DOHH2 (cell line): Measurements from ENCODE around the gene CARMIL1.
A peak's percentile ranks its signal among the peaks of the same experiment; 100 is the strongest.
"Not testable (repeated sequence)": the region's sequence is repeated elsewhere in the genome, so short reads cannot be mapped to it uniquely, and the experiment has no call there.

ENCODE experiments used
- H3F3A ChIP-seq: fragments of 200-600 bp; sonication (generic), shearing (Covaris generic); 2 replicates; pipeline ENCODE4 v1.6.0; 2016; ENCODE audit warnings: antibody characterized with exemption, mild to moderate bottlenecking; ENCODE audit not compliant: control insufficient read depth, insufficient read depth
- H3K27ac ChIP-seq: fragments of 200-600 bp; sonication (generic); 2 replicates; pipeline ENCODE4 v1.5.1; 2014; ENCODE audit warnings: low read depth, mild to moderate bottlenecking, low read length, moderate library complexity
- H3K27me3 ChIP-seq: fragments of 200-600 bp; sonication (generic); 2 replicates; pipeline ENCODE4 v1.6.1; 2014; ENCODE audit warnings: mild to moderate bottlenecking, low read length, mixed read lengths; ENCODE audit not compliant: control insufficient read depth
- H3K36me3 ChIP-seq: fragments of 200-600 bp; sonication (generic); 2 replicates; pipeline ENCODE4 v1.6.1; 2014; ENCODE audit warnings: mild to moderate bottlenecking, low read length, moderate library complexity, mixed read lengths; ENCODE audit not compliant: control insufficient read depth
- H3K4me1 ChIP-seq: fragments of 200-600 bp; sonication (generic); 2 replicates; pipeline ENCODE4 v1.6.1; 2014; ENCODE audit warnings: mild to moderate bottlenecking, low read length, mixed read lengths; ENCODE audit not compliant: control insufficient read depth
- H3K4me2 ChIP-seq: fragments of 200-600 bp; sonication (generic); 2 replicates; pipeline ENCODE4 v1.6.0; 2014; ENCODE audit warnings: mild to moderate bottlenecking, low read length, moderate library complexity
- H3K4me3 ChIP-seq: fragments of 200-600 bp; sonication (generic); 2 replicates; pipeline ENCODE4 v1.5.1; 2014; ENCODE audit warnings: mild to moderate bottlenecking, low read length, mixed read lengths
- H3K79me2 ChIP-seq: fragments of 200-600 bp; sonication (generic); 2 replicates; pipeline ENCODE4 v1.6.1; 2014; ENCODE audit warnings: mild to moderate bottlenecking, low read length, mixed read lengths; ENCODE audit not compliant: control insufficient read depth
- H3K9me2 ChIP-seq: fragments of 200-600 bp; sonication (generic); replicated peaks from 2 replicates; pipeline ENCODE4 v1.6.1; 2014; ENCODE audit warnings: mild to moderate bottlenecking, low read length, mixed read lengths; ENCODE audit not compliant: control insufficient read depth
- H3K9me3 ChIP-seq: fragments of 200-600 bp; sonication (generic); 2 replicates; pipeline ENCODE4 v1.6.1; 2014; ENCODE audit warnings: antibody characterized with exemption, low read length, mixed read lengths; ENCODE audit not compliant: control insufficient read depth, insufficient read depth
- H4K20me1 ChIP-seq: fragments of 200-600 bp; sonication (generic); 2 replicates; pipeline ENCODE4 v1.6.0; 2014; ENCODE audit warnings: low read depth, mild to moderate bottlenecking, antibody characterized with exemption, low read length, moderate library complexity; ENCODE audit not compliant: control insufficient read depth, insufficient read depth
- EZH2phosphoT487 ChIP-seq: fragments of 200-600 bp; sonication (generic); IDR thresholded peaks from 2 replicates; pipeline ENCODE4 v1.6.1; 2017; ENCODE audit warnings: borderline replicate concordance, mild to moderate bottlenecking, antibody characterized with exemption, low read length, moderate library complexity, mixed read lengths
- TF ChIP-seq, protein P1 (sequence below): fragments of 200-600 bp; sonication (generic); IDR thresholded peaks from one replicate; pipeline ENCODE4 v1.5.1; 2014; ENCODE audit warnings: antibody characterized with exemption, mild to moderate bottlenecking, low read depth, low read length; ENCODE audit not compliant: poor library complexity, severe bottlenecking

CARMIL1 gene

GRCh38 chr6:25439368-25439767 is 160.2 kb downstream of the CARMIL1 start:
- Histone ChIP-seq H3K27me3 (no peaks in the 10 kb centered on the region), H3K79me2 (no peaks in the 10 kb centered on the region), H3K4me3 (no peak overlapping the region), H3K9me2 (no peaks in the 10 kb centered on the region), H3K36me3 (no peaks in the 10 kb centered on the region), H3K4me2 (no peak overlapping the region), H3K27ac (no peak overlapping the region), H3K9me3 (no peaks in the 10 kb centered on the region), H4K20me1 (no peaks in the 10 kb centered on the region), H3K4me1 (peaks cover 18% of the 10 kb centered on the region), H3F3A (no peaks in the 10 kb centered on the region)
- TF ChIP-seq, protein P1, sequence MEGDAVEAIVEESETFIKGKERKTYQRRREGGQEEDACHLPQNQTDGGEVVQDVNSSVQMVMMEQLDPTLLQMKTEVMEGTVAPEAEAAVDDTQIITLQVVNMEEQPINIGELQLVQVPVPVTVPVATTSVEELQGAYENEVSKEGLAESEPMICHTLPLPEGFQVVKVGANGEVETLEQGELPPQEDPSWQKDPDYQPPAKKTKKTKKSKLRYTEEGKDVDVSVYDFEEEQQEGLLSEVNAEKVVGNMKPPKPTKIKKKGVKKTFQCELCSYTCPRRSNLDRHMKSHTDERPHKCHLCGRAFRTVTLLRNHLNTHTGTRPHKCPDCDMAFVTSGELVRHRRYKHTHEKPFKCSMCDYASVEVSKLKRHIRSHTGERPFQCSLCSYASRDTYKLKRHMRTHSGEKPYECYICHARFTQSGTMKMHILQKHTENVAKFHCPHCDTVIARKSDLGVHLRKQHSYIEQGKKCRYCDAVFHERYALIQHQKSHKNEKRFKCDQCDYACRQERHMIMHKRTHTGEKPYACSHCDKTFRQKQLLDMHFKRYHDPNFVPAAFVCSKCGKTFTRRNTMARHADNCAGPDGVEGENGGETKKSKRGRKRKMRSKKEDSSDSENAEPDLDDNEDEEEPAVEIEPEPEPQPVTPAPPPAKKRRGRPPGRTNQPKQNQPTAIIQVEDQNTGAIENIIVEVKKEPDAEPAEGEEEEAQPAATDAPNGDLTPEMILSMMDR, result no peak
- TF ChIP-seq EZH2phosphoT487, result no peak

DNA sequence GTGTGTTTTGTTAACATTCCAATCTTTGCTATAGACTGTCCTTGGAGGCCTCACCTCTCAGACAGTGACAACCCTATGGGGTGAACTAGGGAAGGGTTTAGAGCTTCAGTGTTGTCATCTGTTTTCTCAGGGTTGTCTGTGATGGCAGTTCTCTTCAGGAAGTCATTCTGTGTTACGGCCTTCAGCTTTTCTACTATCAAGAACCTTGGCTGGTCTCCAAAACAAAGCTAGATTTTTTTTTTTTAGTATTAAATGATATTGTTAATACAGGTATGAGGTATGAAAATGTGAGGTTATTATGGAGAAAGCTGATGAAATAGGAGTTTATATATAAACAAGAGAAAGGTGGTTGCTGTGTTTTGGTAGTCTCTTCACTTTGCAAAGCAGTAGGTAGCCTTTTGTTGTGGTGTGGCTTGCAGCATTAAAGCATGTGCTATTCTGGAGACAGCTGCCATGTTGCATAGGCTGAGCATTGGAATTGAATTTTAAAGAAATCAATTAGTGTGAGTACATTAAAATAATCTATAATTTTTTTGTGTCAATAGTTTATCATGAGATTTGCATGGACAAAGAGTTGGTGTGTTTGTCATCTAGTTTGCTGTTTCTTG is 162.6 kb downstream of the CARMIL1 start:
- H3K9me3 ChIP-seq, result 0 out of 2 replicates have a peak, but pooled peaks cover 7% of the 10 kb centered on the region
- no peak overlapping the region for H3K4me2 ChIP-seq
- no peak overlapping the region for H3K27ac ChIP-seq
- H3K79me2 ChIP-seq, result no peaks in the 10 kb centered on the region
- no peak overlapping the region for H3K4me3 ChIP-seq
- H3F3A ChIP-seq, result no peaks in the 10 kb centered on the region
- peaks cover 25% of the 10 kb centered on the region for H3K4me1 ChIP-seq
- no peaks in the 10 kb centered on the region for H3K9me2 ChIP-seq
- no peaks in the 10 kb centered on the region for H3K36me3 ChIP-seq
- H4K20me1 ChIP-seq, result no peaks in the 10 kb centered on the region
- TF ChIP-seq, protein P1, result no peak
- TF ChIP-seq EZH2phosphoT487, result no peak
- H3K27me3 ChIP-seq, result no peaks in the 10 kb centered on the region

DNA sequence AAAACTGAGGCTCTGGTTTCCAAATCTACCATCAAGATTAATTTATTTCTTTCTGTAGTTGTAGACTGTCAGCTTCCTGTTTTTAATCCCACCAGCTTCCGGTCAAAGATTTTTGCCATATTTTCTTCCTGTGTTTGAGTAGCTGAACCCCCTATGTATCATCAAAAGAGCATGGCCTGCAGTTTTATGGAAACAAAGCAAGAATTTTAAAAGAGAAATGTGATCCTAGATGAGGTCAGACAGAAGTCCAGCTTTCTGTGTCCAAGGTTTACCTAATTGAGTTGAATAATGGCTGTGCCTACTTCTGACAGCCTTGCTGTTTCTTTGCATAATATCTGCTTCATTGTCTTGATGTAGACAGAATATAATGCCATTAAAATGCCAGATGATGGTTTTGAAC is 163.7 kb downstream of the CARMIL1 start:
- Histone ChIP-seq H3K9me3 (0 out of 2 replicates have a peak, but pooled peaks cover 7% of the 10 kb centered on the region), H3K4me3 (no peak overlapping the region)
- TF ChIP-seq, protein P1, result no peak
- no peak for TF ChIP-seq EZH2phosphoT487

DNA sequence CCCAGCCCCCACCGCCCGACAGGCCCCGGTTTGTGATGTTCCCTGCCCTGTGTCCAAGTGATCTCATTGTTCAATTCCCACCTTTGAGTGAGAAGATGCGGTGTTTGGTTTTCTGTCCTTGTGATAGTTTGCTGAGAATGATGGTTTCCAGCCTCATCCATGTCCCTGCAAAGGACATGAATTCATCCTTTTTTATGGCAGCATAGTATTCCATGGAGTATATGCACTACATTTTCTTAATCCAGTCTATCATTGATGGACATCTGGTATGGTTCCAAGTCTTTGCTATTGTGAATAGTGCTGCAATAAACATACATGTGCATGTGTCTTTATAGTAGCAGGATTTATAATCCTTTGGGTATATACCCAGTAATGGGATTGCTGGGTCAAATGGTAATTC is 165.3 kb downstream of the CARMIL1 start:
- H3K79me2 ChIP-seq, H3K4me2 ChIP-seq, H3F3A ChIP-seq, H3K4me3 ChIP-seq, H3K36me3 ChIP-seq, H4K20me1 ChIP-seq, H3K27ac ChIP-seq, H3K9me3 ChIP-seq, H3K9me2 ChIP-seq, H3K27me3 ChIP-seq: not testable (repeated sequence)
- peaks cover 36% of the 10 kb centered on the region for H3K4me1 ChIP-seq

More for the DNA sequence above, 163.7 kb downstream of the CARMIL1 start:
- no peaks in the 10 kb centered on the region for H4K20me1 ChIP-seq
- no peaks in the 10 kb centered on the region for H3K36me3 ChIP-seq
- no peaks in the 10 kb centered on the region for H3K9me2 ChIP-seq
- no peak overlapping the region for H3K27ac ChIP-seq
- H3K79me2 ChIP-seq, result no peaks in the 10 kb centered on the region
- H3F3A ChIP-seq, result no peaks in the 10 kb centered on the region
- no peaks in the 10 kb centered on the region for H3K27me3 ChIP-seq
- peaks cover 36% of the 10 kb centered on the region for H3K4me1 ChIP-seq
- H3K4me2 ChIP-seq, result 0 out of 2 replicates have a peak overlapping the region, but pooled peaks have one; percentile 0
